Measurements from ENCODE around the gene ANKS1B.

ANKS1B gene

GRCh38 chr12:99983456-99984258 is 1.1 kb downstream of the ANKS1B start:
- in situ Hi-C loops (cut with MboI; ENCODE audit: low sequenced_read_pairs, unreplicated experiment), result no loop called here
- DNase-seq (ENCODE audit: low spot score), result no peak
- no peak for TF ChIP-seq CTCF (IDR thresholded peaks at IDR 0.05; ENCODE audit: borderline replicate concordance, control extremely low read depth, extremely low read depth, insufficient read depth, missing control alignments)

- in situ Hi-C loops (cut with MboI; ENCODE audit: low sequenced_read_pairs, unreplicated experiment), result no loop called here
- no peak for DNase-seq (ENCODE audit: low spot score)
- no peak for TF ChIP-seq CTCF (IDR thresholded peaks at IDR 0.05; ENCODE audit: borderline replicate concordance, control extremely low read depth, extremely low read depth, insufficient read depth, missing control alignments)
Measured at GRCh38 chr12:99981639-99982190, 3.0 kb downstream of the ANKS1B start.

GRCh38 chr12:99979471-99979870 is 5.3 kb downstream of the ANKS1B start:
- no peak for DNase-seq (ENCODE audit: low spot score)
- no peak for TF ChIP-seq CTCF (IDR thresholded peaks at IDR 0.05; ENCODE audit: borderline replicate concordance, control extremely low read depth, extremely low read depth, insufficient read depth, missing control alignments)
- in situ Hi-C loops (cut with MboI; ENCODE audit: low sequenced_read_pairs, unreplicated experiment), result no loop called here

GRCh38 chr12:99978152-99978551 is 6.6 kb downstream of the ANKS1B start:
- TF ChIP-seq CTCF (IDR thresholded peaks at IDR 0.05; ENCODE audit: borderline replicate concordance, control extremely low read depth, extremely low read depth, insufficient read depth, missing control alignments), result no peak
- DNase-seq (ENCODE audit: low spot score), result no peak
- in situ Hi-C loops (cut with MboI; ENCODE audit: low sequenced_read_pairs, unreplicated experiment), result no loop called here

GRCh38 chr12:99977550-99977949 is 7.2 kb downstream of the ANKS1B start:
- TF ChIP-seq CTCF (IDR thresholded peaks at IDR 0.05; ENCODE audit: borderline replicate concordance, control extremely low read depth, extremely low read depth, insufficient read depth, missing control alignments), result no peak
- DNase-seq (ENCODE audit: low spot score), result no peak
- in situ Hi-C loops (cut with MboI; ENCODE audit: low sequenced_read_pairs, unreplicated experiment), result no loop called here

- TF ChIP-seq CTCF (IDR thresholded peaks at IDR 0.05; ENCODE audit: borderline replicate concordance, control extremely low read depth, extremely low read depth, insufficient read depth, missing control alignments), result no peak
- in situ Hi-C loops (cut with MboI; ENCODE audit: low sequenced_read_pairs, unreplicated experiment), result no loop called here
Measured at GRCh38 chr12:99976762-99977161, 8.0 kb downstream of the ANKS1B start.

More at GRCh38 chr12:99976762-99977161, 8.0 kb downstream of the ANKS1B start:
- no peak for DNase-seq (ENCODE audit: low spot score)

Data from GM13976 (cell line).